ENCODE measurements around the gene CCDC146. TPM values are rescaled to one million over a fixed set of nuclear protein-coding genes. Genes with fewer than 3 reads are reported as not detected.
"Not testable (repeated sequence)": the region's sequence is repeated elsewhere in the genome, so short reads cannot be mapped to it uniquely, and the experiment has no call there.

Gene CCDC146
- total RNA-seq, 2 experiments from 2014 or later: 5.3 to 6.4 TPM

DNA sequence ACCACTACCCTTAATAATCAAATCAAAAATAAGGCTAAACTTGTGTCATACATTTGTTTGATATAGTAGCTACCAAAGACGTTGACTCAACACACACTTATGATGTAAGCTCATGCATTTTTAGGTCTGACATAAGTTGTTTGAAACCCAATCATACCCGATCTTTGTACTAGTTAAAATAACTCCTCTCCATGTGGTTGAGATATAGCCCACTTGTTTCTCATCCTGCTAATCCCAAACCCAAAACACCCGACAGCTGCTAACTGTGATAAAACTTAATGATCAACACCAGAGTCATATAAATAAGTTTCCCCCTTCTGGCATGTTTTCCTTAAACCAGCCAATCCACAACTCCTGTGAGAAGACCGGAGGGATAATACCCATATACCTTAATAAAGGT is 48.7 kb downstream of the CCDC146 start:
- H3K27ac Mint-ChIP-seq; H3K9me3 Mint-ChIP-seq; H3K36me3 Mint-ChIP-seq (ENCODE audit: low read depth); H3K4me1 Mint-ChIP-seq; H3K27me3 Mint-ChIP-seq; H3K4me3 Mint-ChIP-seq; CTCF ChIA-PET; DNase-seq: not testable (repeated sequence)
- POLR2A ChIA-PET: interaction anchor here (0.6 kb wide), 1 partner anchor 26 kb away, joined by 3 read pairs; no protein-coding TSS in a partner anchor

DNA sequence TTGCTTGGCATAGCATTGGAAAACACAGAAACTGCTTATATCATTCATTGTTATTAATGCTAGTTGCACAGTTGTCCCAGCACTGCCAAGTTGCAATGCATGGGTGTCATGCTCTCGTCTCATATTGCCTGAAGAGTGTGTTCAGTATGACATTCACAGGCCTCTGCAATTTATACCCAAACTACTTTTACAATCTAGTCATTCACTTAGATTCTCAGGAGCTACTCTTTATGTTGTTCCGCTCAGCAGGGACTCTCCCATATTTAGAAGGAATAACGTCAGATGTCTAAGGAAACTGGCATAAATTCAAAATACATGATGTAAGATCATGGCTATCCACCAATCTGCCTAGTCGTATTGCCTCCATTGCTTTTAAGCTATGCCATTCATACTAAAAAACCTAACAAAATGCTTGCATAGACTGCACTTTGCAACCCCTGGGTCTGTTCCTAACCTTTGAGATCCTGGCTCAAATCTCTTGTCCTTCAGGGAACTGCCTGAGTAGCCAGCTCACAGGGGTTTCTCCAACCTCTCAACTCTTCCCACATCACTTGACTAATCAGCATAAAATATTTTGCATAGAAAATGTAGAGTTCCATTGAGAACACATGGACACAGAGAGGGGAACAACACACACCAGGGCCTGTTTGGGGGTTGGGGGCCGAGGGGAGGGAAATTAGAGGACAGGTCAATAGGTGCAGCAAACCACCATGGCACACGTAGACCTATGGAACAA is 50.2 kb downstream of the CCDC146 start:
- H3K9me3 Mint-ChIP-seq; POLR2A ChIA-PET; H3K4me1 Mint-ChIP-seq; H3K27me3 Mint-ChIP-seq; H3K27ac Mint-ChIP-seq; H3K4me3 Mint-ChIP-seq; CTCF ChIA-PET; DNase-seq; H3K36me3 Mint-ChIP-seq (ENCODE audit: low read depth): not testable (repeated sequence)

DNA sequence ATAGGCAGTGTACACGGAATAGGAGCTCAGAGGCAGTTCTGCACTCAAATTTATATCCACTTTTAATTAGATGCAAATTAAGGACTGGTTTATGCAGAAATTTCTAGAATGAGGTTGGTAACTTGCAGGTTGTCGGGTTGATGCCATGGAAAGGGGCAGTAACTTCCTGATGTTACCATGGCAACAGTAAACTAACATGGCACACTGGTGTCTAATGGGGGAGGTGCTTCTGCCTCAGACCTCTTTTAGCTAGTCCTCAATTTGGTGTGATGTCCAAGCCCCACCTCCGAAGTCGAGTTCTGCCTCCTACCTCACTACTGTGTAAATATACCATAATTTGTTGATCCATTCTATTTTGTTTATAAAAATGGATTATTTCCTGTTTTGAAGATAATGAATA is 52.0 kb downstream of the CCDC146 start:
- H3K4me1 Mint-ChIP-seq; H3K9me3 Mint-ChIP-seq; H3K27ac Mint-ChIP-seq; CTCF ChIA-PET; H3K4me3 Mint-ChIP-seq; DNase-seq; POLR2A ChIA-PET; H3K36me3 Mint-ChIP-seq (ENCODE audit: low read depth); H3K27me3 Mint-ChIP-seq: not testable (repeated sequence)

GRCh38 chr7:77175274-77175800 is 52.9 kb downstream of the CCDC146 start:
- DNase-seq; H3K9me3 Mint-ChIP-seq; H3K27ac Mint-ChIP-seq; H3K4me1 Mint-ChIP-seq; H3K27me3 Mint-ChIP-seq; CTCF ChIA-PET; POLR2A ChIA-PET; H3K36me3 Mint-ChIP-seq (ENCODE audit: low read depth); H3K4me3 Mint-ChIP-seq: not testable (repeated sequence)

GRCh38 chr7:77177321-77177904 is 55.0 kb downstream of the CCDC146 start:
- H3K4me3 Mint-ChIP-seq; H3K4me1 Mint-ChIP-seq; H3K27ac Mint-ChIP-seq; H3K9me3 Mint-ChIP-seq; CTCF ChIA-PET; DNase-seq; H3K27me3 Mint-ChIP-seq; POLR2A ChIA-PET; H3K36me3 Mint-ChIP-seq (ENCODE audit: low read depth): not testable (repeated sequence)

DNA sequence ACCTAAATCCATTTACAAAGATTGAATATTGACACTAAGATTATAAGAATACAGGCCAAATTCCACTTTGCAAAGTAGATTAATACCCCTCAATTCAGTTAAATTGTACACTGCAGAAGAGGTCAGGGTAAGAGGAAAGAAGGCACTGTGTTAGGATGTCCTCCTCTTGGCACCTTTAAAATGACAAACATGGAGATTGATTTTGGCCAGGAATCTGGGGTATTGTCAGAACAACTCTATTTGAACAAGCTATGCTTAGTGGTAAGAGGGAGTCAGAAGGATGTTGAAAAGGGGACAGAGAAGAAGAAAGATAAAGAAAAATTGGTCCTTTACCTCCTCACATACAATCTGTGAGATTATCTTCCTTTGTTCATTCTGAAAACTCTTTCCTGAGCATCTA is 55.6 kb downstream of the CCDC146 start:
- H3K36me3 Mint-ChIP-seq (ENCODE audit: low read depth); H3K9me3 Mint-ChIP-seq; DNase-seq; H3K27me3 Mint-ChIP-seq; CTCF ChIA-PET; H3K4me1 Mint-ChIP-seq; H3K27ac Mint-ChIP-seq; H3K4me3 Mint-ChIP-seq; POLR2A ChIA-PET: not testable (repeated sequence)

DNA sequence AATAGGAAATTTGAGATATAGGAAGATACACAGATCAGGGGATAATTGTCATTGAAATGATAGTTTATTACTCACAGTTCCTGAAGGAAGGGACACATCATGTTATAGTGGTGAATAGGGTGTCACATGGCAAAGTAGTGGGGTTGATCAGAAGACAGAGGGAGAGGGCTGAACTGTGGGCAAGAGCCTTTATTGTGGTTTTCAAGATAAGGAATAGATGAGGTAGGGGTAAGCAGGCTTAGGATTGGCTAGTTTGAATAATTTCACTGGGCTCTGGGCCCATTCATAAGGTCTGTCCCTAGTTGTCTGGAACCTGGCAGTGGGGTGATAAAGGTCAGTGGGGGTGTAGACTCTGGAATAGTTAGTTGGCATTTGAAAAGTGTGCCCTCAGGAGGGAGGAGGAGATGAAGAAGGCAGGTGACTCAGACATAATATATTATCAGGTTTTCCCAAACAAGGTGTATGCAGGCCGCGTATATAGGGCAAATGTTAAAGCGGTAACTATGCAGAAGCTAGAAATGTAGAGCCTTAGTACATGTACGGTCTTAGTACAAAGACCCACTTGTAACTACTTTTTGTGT is 58.7 kb downstream of the CCDC146 start:
- no peak for DNase-seq
- H3K36me3 Mint-ChIP-seq (ENCODE audit: low read depth): peaks cover 4% of the 10 kb centered on the region
- ChIA-PET CTCF (no interaction called here), POLR2A (no interaction called here)
- H3K4me3 Mint-ChIP-seq: no peak overlapping the region
- no peaks in the 10 kb centered on the region for H3K9me3 Mint-ChIP-seq
- no peaks in the 10 kb centered on the region for H3K27me3 Mint-ChIP-seq
- H3K27ac Mint-ChIP-seq: no peak overlapping the region
- H3K4me1 Mint-ChIP-seq: no peaks in the 10 kb centered on the region

- Mint-ChIP-seq H3K4me1 (no peaks in the 10 kb centered on the region), H3K27me3 (no peaks in the 10 kb centered on the region), H3K9me3 (no peaks in the 10 kb centered on the region), H3K27ac (no peak overlapping the region), H3K4me3 (no peak overlapping the region), H3K36me3 (ENCODE audit: low read depth) (peaks cover 4% of the 10 kb centered on the region)
- ChIA-PET POLR2A (no interaction called here), CTCF (no interaction called here)
- no peak for DNase-seq
These were observed 59.3 kb downstream of the CCDC146 start for GRCh38 chr7:77181734-77182133.

- DNase-seq: no peak
- ChIA-PET POLR2A (no interaction called here), CTCF (no interaction called here)
- Mint-ChIP-seq H3K27me3 (no peaks in the 10 kb centered on the region), H3K36me3 (ENCODE audit: low read depth) (peaks cover 4% of the 10 kb centered on the region), H3K9me3 (no peaks in the 10 kb centered on the region), H3K27ac (no peak overlapping the region), H3K4me3 (no peak overlapping the region), H3K4me1 (no peaks in the 10 kb centered on the region)
These were observed 59.8 kb downstream of the CCDC146 start for GRCh38 chr7:77182261-77182660.

DNA sequence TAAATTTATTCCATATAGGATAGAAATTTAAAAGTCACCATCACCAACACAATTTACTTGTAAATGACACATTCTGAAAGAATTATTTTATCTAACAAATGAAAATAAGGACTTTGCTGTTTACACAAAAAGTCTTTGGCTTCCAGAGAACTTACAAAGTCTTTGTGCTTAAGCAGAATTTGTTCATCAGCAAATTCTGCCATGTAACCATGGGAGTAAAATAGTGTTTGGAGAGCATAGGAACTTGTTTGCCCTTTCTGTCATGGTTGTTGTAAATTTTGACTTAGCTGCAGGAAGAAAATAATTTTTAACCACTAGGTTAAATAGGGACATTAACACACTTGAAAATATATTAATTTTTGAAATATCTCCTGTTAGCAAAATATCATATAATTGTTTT is 62.0 kb downstream of the CCDC146 start:
- Mint-ChIP-seq H3K27ac (no peak overlapping the region), H3K4me1 (peaks cover 1% of the 10 kb centered on the region), H3K4me3 (no peak overlapping the region), H3K9me3 (no peaks in the 10 kb centered on the region), H3K36me3 (ENCODE audit: low read depth) (peaks cover 4% of the 10 kb centered on the region), H3K27me3 (no peaks in the 10 kb centered on the region)
- ChIA-PET POLR2A (interaction anchor here (0.9 kb wide), 1 partner anchor 9 kb away, joined by 4 read pairs; no protein-coding TSS in a partner anchor), CTCF (no interaction called here)
- no peak for DNase-seq

GRCh38 chr7:77184990-77185389 is 62.6 kb downstream of the CCDC146 start:
- no peaks in the 10 kb centered on the region for H3K27me3 Mint-ChIP-seq
- H3K4me3 Mint-ChIP-seq: no peak overlapping the region
- CTCF ChIA-PET: no interaction called here
- peaks cover 4% of the 10 kb centered on the region for H3K36me3 Mint-ChIP-seq (ENCODE audit: low read depth)
- POLR2A ChIA-PET: no interaction called here
- no peaks in the 10 kb centered on the region for H3K9me3 Mint-ChIP-seq
- H3K27ac Mint-ChIP-seq: no peak overlapping the region
- no peak for DNase-seq
- peaks cover 1% of the 10 kb centered on the region for H3K4me1 Mint-ChIP-seq

DNA sequence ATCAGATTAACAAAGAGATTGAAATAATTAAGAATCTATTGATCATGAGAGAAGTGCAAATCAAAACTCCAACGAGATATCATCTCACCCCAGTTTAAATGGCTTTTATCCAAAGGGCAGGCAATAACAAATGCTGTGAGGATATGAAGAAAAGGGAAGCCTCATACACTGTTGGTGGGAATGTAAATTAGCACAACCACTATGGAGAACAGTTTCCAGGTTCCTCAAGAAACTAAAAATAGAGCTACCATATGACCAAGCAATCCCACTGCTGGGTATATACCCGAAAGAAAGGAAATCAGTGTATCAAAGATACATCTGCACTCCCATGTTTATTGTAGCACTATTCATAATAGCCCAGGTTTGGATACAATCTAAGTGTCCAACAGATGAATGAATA is 63.5 kb downstream of the CCDC146 start:
- ChIA-PET CTCF (no interaction called here), POLR2A (no interaction called here)
- Mint-ChIP-seq H3K9me3 (no peaks in the 10 kb centered on the region), H3K4me3 (no peak overlapping the region), H3K27ac (no peak overlapping the region), H3K27me3 (no peaks in the 10 kb centered on the region), H3K4me1 (peaks cover 1% of the 10 kb centered on the region), H3K36me3 (ENCODE audit: low read depth) (peaks cover 8% of the 10 kb centered on the region)
- no peak for DNase-seq

- no peak overlapping the region for H3K4me3 Mint-ChIP-seq
- DNase-seq: no peak
- ChIA-PET POLR2A (no interaction called here), CTCF (no interaction called here)
- no peaks in the 10 kb centered on the region for H3K9me3 Mint-ChIP-seq
- peaks cover 14% of the 10 kb centered on the region for H3K4me1 Mint-ChIP-seq
- peaks cover 7% of the 10 kb centered on the region for H3K36me3 Mint-ChIP-seq (ENCODE audit: low read depth)
- H3K27ac Mint-ChIP-seq: no peak overlapping the region
- H3K27me3 Mint-ChIP-seq: no peaks in the 10 kb centered on the region
These were observed 66.5 kb downstream of the CCDC146 start for GRCh38 chr7:77188731-77189437.

All from activated CD4-positive, alpha-beta memory T cell treated with anti-CD3 and anti-CD28 coated beads, Interleukin-2, amount 10 ng/mL, durations not matched to agents 7 days and 5 days (primary cell).